Measurements from ENCODE around the gene ZSWIM9. TPM values are rescaled to one million over a fixed set of nuclear protein-coding genes. Genes with fewer than 3 reads are reported as not detected.

Gene ZSWIM9
- total and polyA plus RNA-seq, 12 donors, result 3.8 to 8.5 (median 6.5) TPM

- TF ChIP-seq CTCF (IDR thresholded peaks at IDR 0.05), result no peak
- H3K27me3 ChIP-seq, result no peaks in the 10 kb centered on the region
- WGBS, 2 donors, result 89 to 96% methylated on average over 9 of the region's 9 CpGs
- ATAC-seq (no peak), DNase-seq (no peak)
- peaks cover 0 to 66% (median 0%) of the 10 kb centered on the region in 9 donors for H3K36me3 ChIP-seq
- H3K27ac ChIP-seq, result no peak overlapping the region
- no peak overlapping the region for H3K4me3 ChIP-seq
- intact Hi-C loops (cut with DNase I), result no loop called here
- H3K9me3 ChIP-seq, result no peaks in the 10 kb centered on the region
- peaks cover 0 to 3% (median 0%) of the 10 kb centered on the region in 9 donors for H3K4me1 ChIP-seq
Measured at GRCh38 chr19:48148576-48148975, 21.9 kb upstream of the ZSWIM9 start.

GRCh38 chr19:48149430-48149829 lies 21.1 kb upstream of the ZSWIM9 start:
- intact Hi-C loops (cut with DNase I), result no loop called here
- ATAC-seq (no peak), DNase-seq (no peak)
- Histone ChIP-seq H3K36me3 (peaks cover 0 to 65% (median 0%) of the 10 kb centered on the region in 9 donors), H3K4me3 (no peak overlapping the region), H3K4me1 (peaks cover 0 to 3% (median 0%) of the 10 kb centered on the region in 9 donors), H3K27me3 (no peaks in the 10 kb centered on the region), H3K27ac (no peak overlapping the region), H3K9me3 (no peaks in the 10 kb centered on the region)
- no peak for TF ChIP-seq CTCF (IDR thresholded peaks at IDR 0.05)
- 74 to 90% methylated on average over 6 of the region's 6 CpGs for WGBS, 2 donors

- Histone ChIP-seq H3K4me3 (no peak overlapping the region), H3K27me3 (no peaks in the 10 kb centered on the region), H3K27ac (peak overlapping the region in 2 of 10 donors; percentile 7 to 9), H3K4me1 (peaks cover 0 to 3% (median 0%) of the 10 kb centered on the region in 9 donors), H3K9me3 (no peaks in the 10 kb centered on the region), H3K36me3 (peaks cover 0 to 55% (median 0%) of the 10 kb centered on the region in 9 donors)
- peak; percentile 79 to 90 (median 84) for TF ChIP-seq CTCF (IDR thresholded peaks at IDR 0.05)
- intact Hi-C loops (cut with DNase I), result loop anchor here in 7 of 10 donors (1.0 to 5.0 kb wide), 4 partner anchors 45 to 180 kb away; no protein-coding TSS in a partner anchor
- peak in 5 of 8 donors; percentile 47 to 70 (median 62) for ATAC-seq
- peak; percentile 48 to 52 for DNase-seq
- 26 to 36% methylated on average over 8 of the region's 8 CpGs for WGBS, 2 donors
Measured at GRCh38 chr19:48152551-48152950, 17.9 kb upstream of the ZSWIM9 start.

- ATAC-seq (peak in 2 of 8 donors; percentile 26 to 38), DNase-seq (no peak)
- H3K36me3 ChIP-seq, result peaks cover 0 to 50% (median 0%) of the 10 kb centered on the region in 9 donors
- H3K4me3 ChIP-seq, result no peak overlapping the region
- H3K4me1 ChIP-seq, result peaks cover 0 to 3% (median 0%) of the 10 kb centered on the region in 9 donors
- H3K27ac ChIP-seq, result no peak overlapping the region
- no peaks in the 10 kb centered on the region for H3K27me3 ChIP-seq
- no peaks in the 10 kb centered on the region for H3K9me3 ChIP-seq
- 45 to 56% methylated on average over 9 of the region's 9 CpGs for WGBS, 2 donors
- intact Hi-C loops (cut with DNase I), result loop anchor here in 3 of 10 donors (2.0 to 5.0 kb wide), 3 partner anchors 47 to 182 kb away; no protein-coding TSS in a partner anchor
- no peak for TF ChIP-seq CTCF (IDR thresholded peaks at IDR 0.05)
Measured at GRCh38 chr19:48154003-48154402, 16.5 kb upstream of the ZSWIM9 start.

All from heart right ventricle (tissue), 16 donors.